Measurements from ENCODE around the gene GDF11.

DNA sequence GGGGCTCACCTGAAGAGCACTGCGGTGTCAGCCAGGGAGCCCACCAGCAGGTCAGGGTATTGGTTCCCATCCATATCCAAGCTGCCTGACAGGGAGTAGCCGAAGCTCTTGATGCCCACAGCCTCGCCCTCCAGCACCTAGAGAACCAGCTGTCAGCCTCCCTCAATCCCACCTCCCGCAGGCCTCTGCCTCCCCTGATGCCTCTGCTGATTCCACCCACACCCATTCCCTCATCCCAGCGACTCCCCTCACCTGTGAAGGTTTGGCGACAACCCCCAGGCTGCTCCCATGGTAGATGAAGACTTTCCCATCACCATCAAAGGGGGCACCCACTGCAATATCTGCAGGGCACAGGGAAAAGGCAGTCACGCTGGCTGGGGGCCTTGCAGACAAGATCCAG, 45.2 kb upstream of the GDF11 start:
- TF ChIP-seq CTCF (IDR thresholded peaks at IDR 0.05) (no peak), POLR2A (IDR thresholded peaks at IDR 0.05) (no peak)

Data from uterus (tissue), 2 donors.